Measurements from ENCODE around the gene MRPS31.

- TF ChIP-seq CTCF (IDR thresholded peaks at IDR 0.05): no peak
- TF ChIP-seq POLR2A (IDR thresholded peaks at IDR 0.05): no peak
These were observed 419 bp downstream of the MRPS31 start for GRCh38 chr13:40770609-40770933.

Data from heart left ventricle (tissue), 13 donors.